Measurements from ENCODE around the gene MRPS27. TPM values are rescaled to one million over a fixed set of nuclear protein-coding genes. Genes with fewer than 3 reads are reported as not detected.

MRPS27 gene
- total RNA-seq, 2 experiments from 2014 or later = 25.0 to 26.1 TPM

DNA sequence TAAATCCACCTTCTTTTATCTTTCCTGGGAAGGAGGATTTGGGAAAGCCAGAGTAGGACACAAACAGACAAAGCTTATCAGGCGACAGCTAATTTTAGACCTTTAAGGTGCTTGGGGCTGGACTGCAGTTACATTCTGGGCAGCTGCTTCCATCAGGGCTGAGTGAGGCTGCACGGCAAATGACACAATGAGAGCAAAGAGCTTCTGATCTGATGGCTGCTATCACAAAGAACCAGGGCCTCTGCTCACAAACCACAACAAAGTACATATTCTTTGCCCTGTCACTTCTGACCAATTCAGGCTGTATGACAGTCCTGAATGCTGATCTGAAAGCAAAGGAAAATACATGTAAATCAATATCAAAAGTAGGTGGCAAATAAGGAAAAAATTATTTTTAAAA, 93.1 kb downstream of the MRPS27 start:
- Mint-ChIP-seq H3K4me1 (ENCODE audit: low read depth) (peaks cover 17% of the 10 kb centered on the region), H3K9me3 (no peaks in the 10 kb centered on the region), H3K27ac (no peak overlapping the region), H3K27me3 (no peaks in the 10 kb centered on the region), H3K4me3 (no peak overlapping the region), H3K36me3 (ENCODE audit: low read depth) (peaks cover 92% of the 10 kb centered on the region)
- no peaks in the 10 kb centered on the region for H3K27me3 ChIP-seq (ENCODE audit: control insufficient read depth in 1 of 2, insufficient read depth in 2 of 2, low read length in 2 of 2)
- no peak overlapping the region for H3K27ac ChIP-seq (ENCODE audit: low read depth in 1 of 2, low read length in 2 of 2)
- H3K36me3 ChIP-seq (ENCODE audit: insufficient read depth, low read length) = peaks cover 55% of the 10 kb centered on the region
- intact Hi-C loops (cut with DNase I, micrococcal nuclease) = no loop called here
- POLR2A ChIA-PET = no interaction called here
- peaks cover 3% of the 10 kb centered on the region for H3K4me1 ChIP-seq (ENCODE audit: insufficient read depth, low read length)
- no peak for DNase-seq
- no peak for TF ChIP-seq CTCF (IDR thresholded peaks at IDR 0.05)
- CTCF ChIA-PET = interaction anchor here (0.9 kb wide), 1 partner anchor 18 kb away, joined by 3 read pairs; no protein-coding TSS in a partner anchor
- H3K9me3 ChIP-seq (ENCODE audit: control insufficient read depth in 1 of 2, insufficient read depth in 1 of 2, low read length in 2 of 2) = no peaks in the 10 kb centered on the region
- H3K4me3 ChIP-seq (ENCODE audit: low read length) = no peak overlapping the region
- ATAC-seq (ENCODE audit: poor library complexity) = no peak

DNA sequence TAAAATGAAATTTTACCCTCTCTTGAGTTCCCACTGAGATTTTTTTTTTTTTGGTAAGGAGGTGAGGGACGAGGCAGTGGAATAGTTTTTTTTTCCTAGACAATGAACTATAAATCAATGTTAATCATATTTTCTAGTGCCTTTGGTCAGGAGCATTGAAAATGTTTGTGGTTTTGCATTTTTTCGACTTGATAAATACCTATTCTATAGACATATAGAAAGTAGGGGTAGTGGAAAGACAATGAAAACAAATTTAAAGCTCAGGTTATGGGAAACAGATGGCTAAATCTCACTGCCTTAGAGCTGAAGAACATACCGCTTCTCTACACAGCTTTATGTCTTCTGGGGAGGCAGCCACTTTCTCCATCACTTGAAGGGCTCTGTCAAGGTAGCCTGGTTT, 94.3 kb downstream of the MRPS27 start:
- H3K36me3 ChIP-seq (ENCODE audit: insufficient read depth, low read length) = peaks cover 67% of the 10 kb centered on the region
- H3K9me3 ChIP-seq (ENCODE audit: control insufficient read depth in 1 of 2, insufficient read depth in 1 of 2, low read length in 2 of 2) = no peaks in the 10 kb centered on the region
- H3K27me3 Mint-ChIP-seq = no peaks in the 10 kb centered on the region
- no peak for ATAC-seq (ENCODE audit: poor library complexity)
- intact Hi-C loops (cut with DNase I, micrococcal nuclease) = no loop called here
- H3K4me1 ChIP-seq (ENCODE audit: insufficient read depth, low read length) = no peaks in the 10 kb centered on the region
- DNase-seq = no peak
- no peak overlapping the region for H3K4me3 Mint-ChIP-seq
- H3K27ac ChIP-seq (ENCODE audit: low read depth in 1 of 2, low read length in 2 of 2) = no peak overlapping the region
- ChIA-PET POLR2A (no interaction called here), CTCF (no interaction called here)
- no peak for TF ChIP-seq CTCF (IDR thresholded peaks at IDR 0.05)
- no peaks in the 10 kb centered on the region for H3K9me3 Mint-ChIP-seq
- H3K4me3 ChIP-seq (ENCODE audit: low read length) = no peak overlapping the region
- H3K36me3 Mint-ChIP-seq (ENCODE audit: low read depth) = peaks cover 94% of the 10 kb centered on the region
- no peak overlapping the region for H3K27ac Mint-ChIP-seq
- peaks cover 8% of the 10 kb centered on the region for H3K4me1 Mint-ChIP-seq (ENCODE audit: low read depth)
- no peaks in the 10 kb centered on the region for H3K27me3 ChIP-seq (ENCODE audit: control insufficient read depth in 1 of 2, insufficient read depth in 2 of 2, low read length in 2 of 2)

DNA sequence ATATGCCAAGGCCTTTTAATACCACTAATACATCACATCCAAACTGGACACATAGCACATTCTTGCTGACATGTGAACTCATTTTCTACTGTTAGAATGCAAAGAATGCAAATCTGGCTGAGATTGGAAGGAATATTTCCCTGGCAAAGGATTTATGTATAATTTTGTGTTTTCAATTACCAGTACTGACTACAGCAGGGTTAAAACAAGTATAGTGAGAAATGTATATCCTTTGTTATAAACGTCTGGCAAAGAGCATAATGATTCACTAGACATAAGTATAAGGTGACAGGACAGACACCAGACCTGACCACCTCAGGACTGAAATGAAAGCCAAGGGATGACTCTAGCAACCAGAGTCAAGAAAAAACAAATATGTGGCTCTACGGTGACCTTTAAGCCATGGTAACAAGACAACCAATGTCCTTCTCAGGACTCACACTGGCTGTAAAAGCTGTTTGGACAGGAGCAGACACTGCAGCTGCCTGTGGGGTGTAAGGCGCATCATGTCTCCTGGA, 95.0 kb downstream of the MRPS27 start:
- CTCF ChIA-PET = no interaction called here
- POLR2A ChIA-PET = no interaction called here

More for the DNA sequence above, 95.0 kb downstream of the MRPS27 start:
- no peak overlapping the region for H3K27ac Mint-ChIP-seq
- H3K36me3 ChIP-seq (ENCODE audit: insufficient read depth, low read length) = peaks cover 75% of the 10 kb centered on the region
- H3K4me1 Mint-ChIP-seq (ENCODE audit: low read depth) = peaks cover under 1% of the 10 kb centered on the region
- no peaks in the 10 kb centered on the region for H3K27me3 Mint-ChIP-seq
- ATAC-seq (ENCODE audit: poor library complexity) = no peak
- no peak for DNase-seq
- no peak for TF ChIP-seq CTCF (IDR thresholded peaks at IDR 0.05)
- H3K27me3 ChIP-seq (ENCODE audit: control insufficient read depth in 1 of 2, insufficient read depth in 2 of 2, low read length in 2 of 2) = no peaks in the 10 kb centered on the region
- H3K4me1 ChIP-seq (ENCODE audit: insufficient read depth, low read length) = no peaks in the 10 kb centered on the region
- H3K27ac ChIP-seq (ENCODE audit: low read depth in 1 of 2, low read length in 2 of 2) = no peak overlapping the region
- intact Hi-C loops (cut with DNase I, micrococcal nuclease) = no loop called here
- H3K4me3 Mint-ChIP-seq = no peak overlapping the region
- no peaks in the 10 kb centered on the region for H3K9me3 ChIP-seq (ENCODE audit: control insufficient read depth in 1 of 2, insufficient read depth in 1 of 2, low read length in 2 of 2)
- H3K4me3 ChIP-seq (ENCODE audit: low read length) = no peak overlapping the region
- H3K36me3 Mint-ChIP-seq (ENCODE audit: low read depth) = peaks cover 94% of the 10 kb centered on the region
- no peaks in the 10 kb centered on the region for H3K9me3 Mint-ChIP-seq

All from CD4-positive, alpha-beta T cell (primary cell).